ENCODE measurements around the gene ZNF155.

ZNF155 gene

DNA sequence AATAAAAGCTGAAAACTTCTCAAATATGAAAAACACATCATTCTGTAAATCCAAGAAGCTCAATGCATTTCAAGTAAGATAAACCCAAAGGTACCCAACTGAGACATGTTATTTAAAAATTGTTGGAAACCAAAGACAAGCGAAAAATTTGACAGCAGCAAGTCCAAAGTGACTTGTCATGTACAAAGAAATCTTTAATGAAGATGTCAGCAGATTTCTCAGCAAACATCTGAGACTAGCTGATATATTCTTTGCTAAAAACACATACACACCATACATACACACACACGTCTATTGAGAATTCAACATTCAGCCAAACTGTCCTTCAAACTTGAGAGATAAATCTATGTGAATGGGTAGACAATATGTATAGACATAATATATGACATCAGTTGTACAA lies 35.5 kb downstream of the ZNF155 start (continued):
- TF ChIP-seq SP3 (tag by site-specific recombination; IDR thresholded peaks at IDR 0.05) (no peak), ZBTB1 (tag by site-specific recombination; IDR thresholded peaks at IDR 0.05) (no peak)
- TF ChIP-seq, protein P1, sequence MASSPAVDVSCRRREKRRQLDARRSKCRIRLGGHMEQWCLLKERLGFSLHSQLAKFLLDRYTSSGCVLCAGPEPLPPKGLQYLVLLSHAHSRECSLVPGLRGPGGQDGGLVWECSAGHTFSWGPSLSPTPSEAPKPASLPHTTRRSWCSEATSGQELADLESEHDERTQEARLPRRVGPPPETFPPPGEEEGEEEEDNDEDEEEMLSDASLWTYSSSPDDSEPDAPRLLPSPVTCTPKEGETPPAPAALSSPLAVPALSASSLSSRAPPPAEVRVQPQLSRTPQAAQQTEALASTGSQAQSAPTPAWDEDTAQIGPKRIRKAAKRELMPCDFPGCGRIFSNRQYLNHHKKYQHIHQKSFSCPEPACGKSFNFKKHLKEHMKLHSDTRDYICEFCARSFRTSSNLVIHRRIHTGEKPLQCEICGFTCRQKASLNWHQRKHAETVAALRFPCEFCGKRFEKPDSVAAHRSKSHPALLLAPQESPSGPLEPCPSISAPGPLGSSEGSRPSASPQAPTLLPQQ (tag by site-specific recombination; IDR thresholded peaks at IDR 0.05) = no peak

DNA sequence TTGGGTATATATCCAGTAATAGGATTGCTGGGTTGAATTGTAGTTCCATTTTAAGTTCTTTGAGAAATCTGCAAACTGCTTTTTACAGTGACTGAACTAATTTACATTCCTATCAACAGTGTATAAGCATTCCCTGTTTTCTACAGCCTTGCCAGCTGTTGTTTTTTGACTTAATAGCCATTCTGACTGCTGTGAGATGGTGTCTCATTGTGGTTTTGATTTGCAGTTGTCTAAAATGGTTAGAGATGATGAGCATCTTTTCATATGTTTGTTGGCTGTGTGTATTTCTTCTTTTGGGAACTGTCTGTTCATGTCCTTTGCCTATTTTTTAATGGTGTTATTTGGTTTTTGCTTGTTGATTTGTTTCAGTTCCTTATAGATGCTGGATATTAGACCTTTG lies 37.2 kb downstream of the ZNF155 start:
- peaks cover 5% of the 10 kb centered on the region for H3K9me3 ChIP-seq (ENCODE audit: control insufficient read depth, insufficient read depth, low read depth, low read length)
- POLR2A ChIA-PET = no interaction called here
- CTCF ChIA-PET = no interaction called here

DNA sequence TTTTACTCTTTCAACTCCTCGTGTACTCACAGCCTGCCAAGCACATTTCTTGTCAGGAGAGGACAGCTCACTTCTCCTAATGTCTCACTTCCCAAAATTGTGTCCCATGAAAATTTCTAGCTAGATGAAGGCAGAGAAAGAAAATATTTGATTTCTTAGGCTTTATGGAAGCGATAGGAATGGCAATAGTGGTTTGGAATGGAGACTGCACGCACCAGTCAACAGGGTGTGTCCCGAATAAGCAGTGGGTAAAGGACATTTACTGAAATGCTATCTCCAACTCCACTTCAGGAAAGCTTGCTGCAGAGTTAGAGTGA lies 40.9 kb downstream of the ZNF155 start:
- peaks cover 13% of the 10 kb centered on the region; the same call in 1 of the 2 replicates for H3K4me1 ChIP-seq (ENCODE audit: control insufficient read depth, insufficient read depth, low read length)
- peaks cover 33 to 36% of the 10 kb centered on the region in 2 experiments for H3K36me3 ChIP-seq (ENCODE audit: control insufficient read depth in 2 of 2, insufficient read depth in 1 of 2, low read length in 2 of 2)
- peaks cover 7% of the 10 kb centered on the region for H3K9me3 ChIP-seq (ENCODE audit: control insufficient read depth, insufficient read depth, low read depth, low read length)
- peak overlapping the region; percentile 53 for H3K4me3 ChIP-seq (ENCODE audit: low read depth, low read length)
- ChIA-PET POLR2A (interaction anchor here (1.0 to 2.0 kb wide), 7 partner anchors 20 to 182 kb away, joined by 3 to 7 read pairs (median 5); partner anchors contain the start of genes ZNF221, ZNF223, ZNF224 and ZNF45), CTCF (interaction anchor here (1.2 kb wide), 1 partner anchor 17 kb away, joined by 4 read pairs; no protein-coding TSS in a partner anchor)
- TF ChIP-seq RBAK (tag by site-specific recombination; IDR thresholded peaks at IDR 0.05) = 0 out of 2 replicates have a peak, but pooled peaks have one; percentile 6
- TF ChIP-seq ZNF626 (tag by site-specific recombination; IDR thresholded peaks at IDR 0.05) = peak; percentile 77; the same call in 1 of the 2 replicates
- TF ChIP-seq ZFP37 (tag by site-specific recombination; IDR thresholded peaks at IDR 0.05) = 0 out of 2 replicates have a peak, but pooled peaks have one; percentile 3
- 0 out of 2 replicates have a peak, but pooled peaks have one; percentile 21 for TF ChIP-seq SP7 (tag by site-specific recombination; IDR thresholded peaks at IDR 0.05)
- 0 out of 2 replicates have a peak, but pooled peaks have one; percentile 19 for TF ChIP-seq SCRT2 (tag by site-specific recombination; IDR thresholded peaks at IDR 0.05)
- TF ChIP-seq, protein P2, sequence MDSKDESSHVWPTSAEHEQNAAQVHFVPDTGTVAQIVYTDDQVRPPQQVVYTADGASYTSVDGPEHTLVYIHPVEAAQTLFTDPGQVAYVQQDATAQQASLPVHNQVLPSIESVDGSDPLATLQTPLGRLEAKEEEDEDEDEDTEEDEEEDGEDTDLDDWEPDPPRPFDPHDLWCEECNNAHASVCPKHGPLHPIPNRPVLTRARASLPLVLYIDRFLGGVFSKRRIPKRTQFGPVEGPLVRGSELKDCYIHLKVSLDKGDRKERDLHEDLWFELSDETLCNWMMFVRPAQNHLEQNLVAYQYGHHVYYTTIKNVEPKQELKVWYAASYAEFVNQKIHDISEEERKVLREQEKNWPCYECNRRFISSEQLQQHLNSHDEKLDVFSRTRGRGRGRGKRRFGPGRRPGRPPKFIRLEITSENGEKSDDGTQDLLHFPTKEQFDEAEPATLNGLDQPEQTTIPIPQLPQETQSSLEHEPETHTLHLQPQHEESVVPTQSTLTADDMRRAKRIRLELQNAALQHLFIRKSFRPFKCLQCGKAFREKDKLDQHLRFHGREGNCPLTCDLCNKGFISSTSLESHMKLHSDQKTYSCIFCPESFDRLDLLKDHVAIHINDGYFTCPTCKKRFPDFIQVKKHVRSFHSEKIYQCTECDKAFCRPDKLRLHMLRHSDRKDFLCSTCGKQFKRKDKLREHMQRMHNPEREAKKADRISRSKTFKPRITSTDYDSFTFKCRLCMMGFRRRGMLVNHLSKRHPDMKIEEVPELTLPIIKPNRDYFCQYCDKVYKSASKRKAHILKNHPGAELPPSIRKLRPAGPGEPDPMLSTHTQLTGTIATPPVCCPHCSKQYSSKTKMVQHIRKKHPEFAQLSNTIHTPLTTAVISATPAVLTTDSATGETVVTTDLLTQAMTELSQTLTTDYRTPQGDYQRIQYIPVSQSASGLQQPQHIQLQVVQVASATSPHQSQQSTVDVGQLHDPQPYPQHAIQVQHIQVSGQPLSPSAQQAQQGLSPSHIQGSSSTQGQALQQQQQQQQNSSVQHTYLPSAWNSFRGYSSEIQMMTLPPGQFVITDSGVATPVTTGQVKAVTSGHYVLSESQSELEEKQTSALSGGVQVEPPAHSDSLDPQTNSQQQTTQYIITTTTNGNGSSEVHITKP (tag by site-specific recombination; IDR thresholded peaks at IDR 0.05) = peak; percentile 66; the same call in 1 of the 2 replicates
- no peak for TF ChIP-seq BCL11A (tag by site-specific recombination; IDR thresholded peaks at IDR 0.05; ENCODE audit: low read depth)
- TF ChIP-seq ZNF501 (tag by site-specific recombination; IDR thresholded peaks at IDR 0.05) = 0 out of 2 replicates have a peak, but pooled peaks have one; percentile 73
- TF ChIP-seq ZNF133 (tag by site-specific recombination; IDR thresholded peaks at IDR 0.05) = peak; percentile 37; the same call in 1 of the 2 replicates
- no peak; the same call in 1 of the 2 replicates for TF ChIP-seq ZBTB20 (tag by site-specific recombination; IDR thresholded peaks at IDR 0.05)
- TF ChIP-seq ZSCAN30 (tag by site-specific recombination; IDR thresholded peaks at IDR 0.05) = 0 out of 2 replicates have a peak, but pooled peaks have one; percentile 7
- TF ChIP-seq ZNF366 (tag by site-specific recombination; conservative IDR thresholded peaks at IDR 0.05) = no peak
- no peak for TF ChIP-seq ZNF843 (tag by site-specific recombination; IDR thresholded peaks at IDR 0.05)
- peak overlapping the region; percentile 9; the same call in 1 of the 2 replicates for H3K27ac ChIP-seq (ENCODE audit: extremely low read depth, low read depth, low read length)

More for the DNA sequence above, 37.2 kb downstream of the ZNF155 start:
- peaks cover 10% of the 10 kb centered on the region; the same call in 1 of the 2 replicates for H3K4me1 ChIP-seq (ENCODE audit: control insufficient read depth, insufficient read depth, low read length)
- TF ChIP-seq, protein P3, sequence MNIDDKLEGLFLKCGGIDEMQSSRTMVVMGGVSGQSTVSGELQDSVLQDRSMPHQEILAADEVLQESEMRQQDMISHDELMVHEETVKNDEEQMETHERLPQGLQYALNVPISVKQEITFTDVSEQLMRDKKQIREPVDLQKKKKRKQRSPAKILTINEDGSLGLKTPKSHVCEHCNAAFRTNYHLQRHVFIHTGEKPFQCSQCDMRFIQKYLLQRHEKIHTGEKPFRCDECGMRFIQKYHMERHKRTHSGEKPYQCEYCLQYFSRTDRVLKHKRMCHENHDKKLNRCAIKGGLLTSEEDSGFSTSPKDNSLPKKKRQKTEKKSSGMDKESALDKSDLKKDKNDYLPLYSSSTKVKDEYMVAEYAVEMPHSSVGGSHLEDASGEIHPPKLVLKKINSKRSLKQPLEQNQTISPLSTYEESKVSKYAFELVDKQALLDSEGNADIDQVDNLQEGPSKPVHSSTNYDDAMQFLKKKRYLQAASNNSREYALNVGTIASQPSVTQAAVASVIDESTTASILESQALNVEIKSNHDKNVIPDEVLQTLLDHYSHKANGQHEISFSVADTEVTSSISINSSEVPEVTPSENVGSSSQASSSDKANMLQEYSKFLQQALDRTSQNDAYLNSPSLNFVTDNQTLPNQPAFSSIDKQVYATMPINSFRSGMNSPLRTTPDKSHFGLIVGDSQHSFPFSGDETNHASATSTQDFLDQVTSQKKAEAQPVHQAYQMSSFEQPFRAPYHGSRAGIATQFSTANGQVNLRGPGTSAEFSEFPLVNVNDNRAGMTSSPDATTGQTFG (tag by site-specific recombination; IDR thresholded peaks at IDR 0.05; ENCODE audit: borderline replicate concordance) = no peak
- 0 out of 2 replicates have a peak, but pooled peaks have one; percentile 13 for TF ChIP-seq ZBTB21 (tag by site-specific recombination; IDR thresholded peaks at IDR 0.05)
- H3K27ac ChIP-seq (ENCODE audit: extremely low read depth, low read depth, low read length) = no peak overlapping the region
- H3K4me3 ChIP-seq (ENCODE audit: low read depth, low read length) = no peak overlapping the region
- H3K36me3 ChIP-seq (ENCODE audit: control insufficient read depth in 2 of 2, insufficient read depth in 1 of 2, low read length in 2 of 2) = no peaks in the 10 kb centered on the region; a peak in 2 of 3 replicates
